ENCODE measurements around the gene SLC27A4. TPM values are rescaled to one million over a fixed set of nuclear protein-coding genes. Genes with fewer than 3 reads are reported as not detected.

Gene SLC27A4
- total and polyA plus RNA-seq, 10 of the 15 experiments (the other 5 are each of a cell fraction or from before 2014, with no cell fraction given): 0.13 to 14.0 (median 7.6) TPM

- TF ChIP-seq IRF3 (IDR thresholded peaks at IDR 0.05) (peak; percentile 50; the same call in 1 of the 2 replicates), POLR2AphosphoS2 (IDR thresholded peaks at IDR 0.05; ENCODE audit: low read depth, low read length) (peak; percentile 58; the same call in 1 of the 2 replicates), RBBP5 (conservative IDR thresholded peaks at IDR 0.05) (no peak), PRDM15 (CRISPR knock-in tag; IDR thresholded peaks at IDR 0.05) (no peak), PML (IDR thresholded peaks at IDR 0.05; ENCODE audit: low read length) (peak; percentile 9; the same call in 1 of the 2 replicates), DPF2 (IDR thresholded peaks at IDR 0.05) (peak; percentile 59; the same call in 1 of the 2 replicates), USF1 (IDR thresholded peaks at IDR 0.05; ENCODE audit: borderline replicate concordance, extremely low read length, insufficient read depth, low read depth, low read length) (no peak), EED (IDR thresholded peaks at IDR 0.05; ENCODE audit: low read depth) (no peak), EP300 (IDR thresholded peaks at IDR 0.05; ENCODE audit: borderline replicate concordance in 1 of 2, control insufficient read depth in 1 of 2, low read depth in 2 of 2, low read length in 2 of 2) (no peak), NR2C1 (IDR thresholded peaks at IDR 0.05) (peak; percentile 80), BRCA1 (IDR thresholded peaks at IDR 0.05; ENCODE audit: low read depth, low read length) (no peak), HDGF (IDR thresholded peaks at IDR 0.05) (peak; percentile 90; the same call in 1 of the 2 replicates), SREBF2 (IDR thresholded peaks at IDR 0.05; ENCODE audit: low read length) (peak; percentile 54; the same call in 1 of the 2 replicates), E2F4 (IDR thresholded peaks at IDR 0.05; ENCODE audit: low read depth, low read length) (no peak), PAX8 (IDR thresholded peaks at IDR 0.05) (no peak), CHD1 (IDR thresholded peaks at IDR 0.05; ENCODE audit: low read depth, low read length) (peak; percentile 57; the same call in 1 of the 2 replicates), NFIC (IDR thresholded peaks at IDR 0.05; ENCODE audit: low read depth, low read length) (no peak), MYC (IDR thresholded peaks at IDR 0.05; ENCODE audit: insufficient read depth, insufficient read length, insufficient replicate concordance, low read length, severe bottlenecking) (peak; percentile 81), CBFB (IDR thresholded peaks at IDR 0.05; ENCODE audit: low read depth) (peak; percentile 81; the same call in 1 of the 2 replicates), RUNX3 (IDR thresholded peaks at IDR 0.05; ENCODE audit: low read length) (peak; percentile 82), BCL3 (IDR thresholded peaks at IDR 0.05; ENCODE audit: borderline replicate concordance, insufficient read depth, low read depth, low read length, poor library complexity, severe bottlenecking) (no peak)
Observed at GRCh38 chr9:128322404-128323211, 17.7 kb upstream of the SLC27A4 start, which contains the start of the genes COQ4 and TRUB2 (continued).

Measured in GM12878 (cell line).